ENCODE measurements around the gene CTNNA3.
A peak's percentile ranks its signal among the peaks of the same experiment; 100 is the strongest.

Gene CTNNA3

GRCh38 chr10:66842371-66842770 lies 853.6 kb downstream of the CTNNA3 start:
- DNase-seq: no peak

GRCh38 chr10:66838656-66839055 lies 857.3 kb downstream of the CTNNA3 start:
- no peak for DNase-seq

- no peak for DNase-seq
Observed at GRCh38 chr10:66837990-66838389, 858.0 kb downstream of the CTNNA3 start.

DNA sequence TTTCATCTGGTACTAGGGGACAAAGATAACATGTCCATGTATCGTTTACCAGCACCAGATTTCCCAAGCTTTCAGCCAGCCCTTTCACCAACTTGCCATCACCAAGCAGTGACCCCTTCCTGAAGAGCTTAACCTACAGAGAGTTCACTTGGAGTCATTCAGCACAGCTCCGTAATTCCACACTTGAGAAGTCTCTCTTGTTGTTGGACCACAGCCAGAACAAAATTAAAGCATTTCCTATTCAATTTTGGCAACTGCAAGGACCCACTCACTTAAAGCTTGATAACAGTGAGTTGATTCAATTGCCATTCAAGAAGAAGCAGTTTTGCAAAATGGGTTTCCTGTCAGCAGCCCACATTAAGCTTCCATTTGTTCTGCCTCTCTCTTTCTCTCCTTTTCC lies 858.7 kb downstream of the CTNNA3 start:
- DNase-seq: no peak

- no peak for DNase-seq
Observed at GRCh38 chr10:66836771-66837170, 859.2 kb downstream of the CTNNA3 start.

DNA sequence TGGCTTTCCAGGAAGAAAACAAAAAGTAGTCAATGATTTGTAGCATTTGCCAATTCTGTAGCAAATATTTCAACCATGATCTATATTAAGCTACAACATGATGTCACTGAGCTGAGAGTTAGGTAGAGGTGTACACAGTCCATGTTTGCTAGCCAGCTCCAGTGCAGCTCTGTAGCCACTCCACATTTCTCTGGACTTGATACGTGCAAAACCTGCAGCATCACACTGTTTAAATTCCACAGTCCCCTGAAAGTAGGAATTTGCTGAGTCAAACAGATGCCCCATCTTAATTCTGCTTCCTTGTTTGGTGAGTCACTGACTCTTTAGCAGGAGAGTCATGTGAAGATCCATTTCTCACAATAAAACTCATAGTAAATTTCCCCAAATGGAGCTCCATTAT lies 859.9 kb downstream of the CTNNA3 start:
- DNase-seq: no peak

DNA sequence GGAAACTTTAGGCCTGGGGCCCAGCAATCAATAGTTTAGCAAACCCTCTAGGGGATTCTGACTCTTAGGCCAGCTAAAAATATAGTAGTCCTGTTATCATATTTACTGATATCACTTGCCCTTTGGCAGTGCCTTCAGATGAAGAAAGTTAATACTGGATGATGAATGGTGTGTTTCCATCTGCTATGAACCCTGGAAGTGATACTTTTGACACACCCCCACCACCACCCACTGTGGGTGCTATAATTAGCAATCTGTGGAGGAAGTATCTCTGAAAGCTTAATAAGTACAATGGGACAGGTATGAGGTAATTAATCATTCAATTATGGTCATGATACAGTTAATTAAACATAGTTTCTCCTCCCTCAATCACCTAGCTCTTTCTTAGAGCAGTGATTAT lies 860.6 kb downstream of the CTNNA3 start:
- DNase-seq: no peak

- no peak for DNase-seq
Observed at GRCh38 chr10:66834802-66835201, 861.2 kb downstream of the CTNNA3 start.

DNA sequence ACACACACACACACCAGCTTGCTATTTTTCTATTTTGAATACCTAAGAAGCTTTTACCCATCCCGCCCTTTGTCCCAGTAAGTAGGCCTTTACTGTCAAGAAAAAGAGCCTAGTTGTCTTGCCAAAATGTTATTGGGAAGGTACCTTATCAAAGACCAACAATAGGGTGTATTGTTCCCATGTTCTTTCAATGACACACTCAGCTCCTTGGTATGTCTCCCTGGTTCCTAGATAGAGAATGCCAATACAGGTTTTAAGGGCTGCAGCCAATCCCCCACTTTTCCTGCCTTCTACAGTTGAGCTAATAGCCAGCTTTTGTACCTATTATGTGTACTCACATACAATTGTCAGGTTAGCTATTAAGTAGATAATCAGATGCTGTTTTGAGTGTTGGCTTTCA lies 862.1 kb downstream of the CTNNA3 start:
- no peak for DNase-seq

DNA sequence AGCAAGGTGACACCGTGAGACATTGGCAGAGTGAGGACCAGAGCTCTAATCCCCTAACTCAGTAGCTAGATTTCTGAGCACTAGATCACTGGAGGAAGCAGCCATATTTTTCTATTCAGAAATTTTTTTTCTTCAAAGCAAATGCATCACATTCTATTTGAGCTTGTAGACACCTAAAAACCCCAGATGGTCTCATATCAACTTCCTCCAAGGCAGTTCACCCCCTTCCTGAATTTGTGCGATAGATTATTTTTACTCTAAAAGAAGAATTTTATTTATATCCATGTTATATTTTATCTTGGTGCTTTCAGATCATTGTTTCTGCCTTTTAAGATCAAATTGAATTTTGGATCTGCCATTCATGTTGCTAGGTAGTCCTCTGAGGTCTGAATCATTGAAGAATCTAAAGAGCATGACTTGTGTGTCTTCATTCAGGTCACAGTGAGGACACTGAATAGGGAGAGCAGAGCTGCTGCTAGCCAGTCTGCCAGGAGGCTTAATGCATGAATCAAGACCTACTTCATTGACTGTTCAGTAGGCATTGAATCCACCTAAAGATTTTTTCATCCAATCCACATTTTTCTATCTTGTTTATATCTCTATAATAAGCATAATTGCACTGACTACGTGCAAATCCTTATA lies 863.1 kb downstream of the CTNNA3 start:
- no peak for DNase-seq

GRCh38 chr10:66828957-66829356 lies 867.0 kb downstream of the CTNNA3 start:
- DNase-seq: no peak

DNA sequence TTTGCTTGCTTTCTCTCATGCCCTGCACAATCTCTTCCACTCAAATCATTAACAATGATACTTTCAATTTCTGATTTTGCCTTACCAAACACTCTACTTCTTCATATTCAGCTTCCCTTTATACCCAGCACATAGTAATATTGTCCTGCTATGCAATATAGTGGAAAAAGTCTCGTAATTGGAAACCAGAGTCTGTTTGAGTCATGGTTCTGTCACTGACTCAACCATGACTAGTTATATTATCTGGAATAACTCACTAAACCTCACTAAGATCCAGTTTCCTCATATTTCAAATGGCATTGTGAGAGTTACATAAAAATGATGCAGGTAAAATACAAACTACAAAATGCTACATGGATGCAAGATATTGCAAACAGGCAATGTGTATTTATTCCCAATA lies 868.6 kb downstream of the CTNNA3 start:
- no peak for DNase-seq

DNA sequence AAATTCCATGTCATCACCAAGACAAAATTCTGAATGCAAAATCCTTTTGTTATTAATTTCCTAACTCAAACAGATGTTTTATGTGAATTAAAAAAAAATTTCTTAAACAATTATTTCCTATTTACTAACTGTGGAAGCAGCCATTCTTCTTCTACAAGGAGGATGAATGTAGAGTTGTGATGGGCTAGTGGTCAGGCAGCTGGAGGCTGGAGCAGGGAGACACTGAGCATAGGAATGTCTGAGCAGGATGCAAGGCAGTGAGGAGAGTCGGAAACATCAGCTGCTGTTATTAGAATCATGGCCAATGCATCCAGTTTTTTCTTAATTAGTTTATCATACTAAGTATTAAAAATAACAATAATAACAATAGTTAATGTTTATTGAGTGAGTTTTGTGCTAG lies 872.7 kb downstream of the CTNNA3 start:
- DNase-seq: no peak

- DNase-seq: peak; percentile 17
Observed at GRCh38 chr10:66822801-66823200, 873.2 kb downstream of the CTNNA3 start.

GRCh38 chr10:66819691-66820090 lies 876.3 kb downstream of the CTNNA3 start:
- no peak for DNase-seq

GRCh38 chr10:66813122-66813521 lies 882.9 kb downstream of the CTNNA3 start:
- DNase-seq: no peak

DNA sequence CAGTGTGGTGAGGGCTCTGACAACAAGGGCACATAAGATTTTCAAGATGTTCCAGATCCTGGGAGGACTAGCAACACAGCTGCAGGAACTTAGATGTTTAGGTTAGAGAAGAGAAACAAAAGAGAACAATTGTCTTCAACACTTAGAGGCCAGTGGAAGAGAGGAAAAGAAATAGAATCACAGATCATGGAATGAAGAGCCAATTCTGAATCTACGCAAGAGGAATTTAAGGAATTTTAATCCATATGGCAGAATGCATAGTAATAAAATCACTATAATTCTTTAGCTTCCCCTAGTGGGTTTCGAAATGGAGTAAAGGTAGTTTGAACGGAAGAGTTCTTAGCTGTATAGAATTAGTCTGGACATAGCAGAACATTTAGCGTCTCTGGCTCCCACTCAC lies 884.8 kb downstream of the CTNNA3 start:
- no peak for DNase-seq

DNA sequence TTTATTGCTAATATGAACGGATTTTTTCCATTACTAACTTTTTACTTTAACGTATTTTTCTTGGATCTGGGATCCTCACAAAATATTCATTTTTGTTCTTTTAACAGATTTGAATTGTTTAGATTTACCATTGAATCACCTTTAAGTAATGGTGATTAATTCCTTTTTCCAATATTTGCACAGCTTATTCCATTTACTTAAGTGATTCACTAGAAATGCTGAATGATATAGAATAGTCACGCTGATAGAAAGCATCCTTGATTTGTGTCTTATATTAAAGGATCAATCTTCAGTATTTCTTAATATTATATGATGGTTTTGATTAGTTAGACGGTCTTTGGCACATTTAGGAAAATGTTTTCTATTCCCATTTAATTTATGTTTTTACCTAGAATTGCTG lies 886.6 kb downstream of the CTNNA3 start:
- no peak for DNase-seq

DNA sequence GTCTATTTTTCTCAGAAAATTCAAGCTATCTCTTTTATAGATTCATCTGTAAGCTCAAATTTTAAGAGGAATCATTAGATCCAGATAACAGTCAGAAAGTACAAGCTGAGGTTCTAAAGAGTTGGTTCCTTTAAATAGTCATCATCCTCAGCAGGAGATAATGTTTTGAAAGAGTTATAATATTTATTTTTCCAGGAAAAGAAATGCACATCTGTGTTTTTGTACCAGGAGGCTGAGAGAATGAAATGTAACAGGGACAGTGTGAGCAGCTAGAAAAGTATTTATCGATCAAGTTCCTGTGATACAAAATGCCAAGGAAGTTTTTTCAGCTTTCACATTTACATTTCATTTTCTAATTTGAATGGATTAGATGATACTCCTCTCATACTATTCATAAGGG lies 890.4 kb downstream of the CTNNA3 start:
- DNase-seq: no peak

- DNase-seq: no peak
Observed at GRCh38 chr10:66804962-66805361, 891.0 kb downstream of the CTNNA3 start.

GRCh38 chr10:66803174-66803573 lies 892.8 kb downstream of the CTNNA3 start:
- DNase-seq: no peak

DNA sequence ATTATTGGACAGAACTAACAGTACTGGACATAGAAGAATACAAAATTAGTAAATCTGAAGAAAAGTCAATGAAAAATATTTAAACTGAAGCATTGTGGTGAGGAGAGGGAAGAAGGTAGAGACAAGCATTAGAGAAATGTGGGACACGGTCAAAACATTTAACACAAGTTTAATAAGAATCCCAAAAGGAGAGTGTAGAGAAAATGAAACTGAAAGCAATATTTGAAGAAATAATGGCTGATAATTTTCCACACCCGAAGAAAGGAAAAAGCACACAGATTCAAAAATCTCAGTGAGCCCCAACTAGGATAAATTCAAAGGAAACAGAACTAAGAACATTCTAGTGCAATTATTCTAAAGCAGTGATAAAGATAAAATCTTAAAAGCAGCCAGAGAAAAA lies 896.5 kb downstream of the CTNNA3 start:
- no peak for DNase-seq

DNA sequence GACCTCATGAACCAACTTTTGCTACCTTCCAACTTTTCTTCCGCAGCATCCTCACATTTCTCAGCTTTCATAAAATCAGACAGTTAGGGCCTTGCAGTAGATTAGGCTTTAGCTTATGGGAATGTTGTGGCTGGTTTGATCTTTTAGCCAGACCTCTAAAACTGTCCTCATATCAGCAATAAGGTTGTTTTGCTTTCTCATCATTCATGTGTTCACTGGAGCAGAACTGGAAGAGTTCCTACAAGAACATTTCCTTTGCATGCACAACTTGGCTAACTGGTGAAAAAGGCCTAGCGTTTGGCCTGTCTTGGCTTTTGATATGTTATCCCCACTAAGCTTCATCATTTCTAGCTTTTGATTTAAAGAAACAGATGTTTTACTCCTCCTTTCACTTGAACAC lies 900.1 kb downstream of the CTNNA3 start:
- no peak for DNase-seq

- DNase-seq: no peak
Observed at GRCh38 chr10:66792441-66792840, 903.6 kb downstream of the CTNNA3 start.

DNA sequence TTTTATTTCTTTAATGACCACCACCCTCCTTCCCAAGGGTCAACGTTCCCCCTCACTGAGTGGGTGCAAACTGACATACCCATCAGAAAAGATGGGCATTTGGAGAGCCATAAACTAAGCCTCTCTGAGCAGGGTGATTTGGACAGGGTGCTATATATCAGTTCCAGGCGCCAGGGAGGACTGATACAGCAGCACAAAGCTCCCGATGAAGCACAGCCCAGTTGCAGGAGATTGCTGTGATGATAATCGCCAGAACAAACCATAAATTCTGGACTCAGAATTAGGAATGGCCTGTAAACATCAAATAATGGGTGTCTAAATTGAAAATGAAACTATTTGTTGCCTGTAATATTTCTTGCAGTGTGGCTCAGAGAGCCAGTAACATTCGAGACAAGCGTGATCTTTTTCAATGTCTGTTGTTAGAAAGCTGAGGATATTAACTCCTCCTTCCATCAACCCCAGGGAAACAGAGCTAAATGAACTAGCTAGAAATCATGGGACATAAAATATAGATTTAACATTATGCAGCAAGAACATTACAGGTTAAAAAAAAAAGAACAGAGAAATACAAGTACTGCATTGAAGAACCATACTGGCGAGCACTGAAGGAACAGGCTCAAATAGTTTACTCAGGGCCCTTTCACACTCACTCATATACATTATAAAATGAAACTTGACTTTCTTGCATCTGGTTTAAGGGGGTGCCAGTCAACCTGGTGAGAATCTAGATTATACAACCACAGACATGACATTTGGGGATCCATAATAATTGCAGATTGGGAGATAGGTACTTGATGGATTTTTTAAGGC lies 907.6 kb downstream of the CTNNA3 start:
- DNase-seq: no peak

All from NCI-H1048 (cell line).